IMR-90 (cell line): ENCODE results near the gene TEX13B. TPM values are rescaled to one million over a fixed set of nuclear protein-coding genes. Genes with fewer than 3 reads are reported as not detected.

ENCODE experiments used
- ATAC-seq: fragments of 200-7000 bp; cut with Tn5 transposase; 2 replicates; pipeline ENCODE4 v1.9.1; 2020; ENCODE audit warnings: low read depth, mild to moderate bottlenecking, moderate library complexity
- BruUV-seq: library from RNA; stranded (reverse); fragments of 400-500 nt; replicated peaks from 2 replicates; lab custom pipeline; 2021; lab: Mats Ljungman, UMichigan
- CTCF ChIA-PET: fragments of 300-600 bp; formaldehyde crosslinking; extraction: SDS; loops from one replicate; lab custom pipeline; 2021; ENCODE audit warnings: antibody characterized with exemption; lab: Yijun Ruan, JAX
- POLR2A ChIA-PET: fragments of 300-600 bp; sonication (Branson Sonifier 250); formaldehyde crosslinking; loops from one replicate; lab custom pipeline; 2022; ENCODE audit warnings: antibody characterized with exemption; ENCODE audit not compliant: unreplicated experiment; lab: Charles Lee
- DNase-seq: peaks from one replicate; pipeline ENCODE4 v3.0.0; 2013
- H2AFZ ChIP-seq: replicated peaks from 2 replicates; pipeline ENCODE3; 2013; ENCODE audit warnings: low read length, mild to moderate bottlenecking; ENCODE audit not compliant: poor library complexity
- H2AK5ac ChIP-seq: 2 replicates; pipeline ENCODE4 v1.6.1; 2013; ENCODE audit warnings: low read depth, low read length, inconsistent platforms
- H2AK9ac ChIP-seq: replicated peaks from 2 replicates; pipeline ENCODE3; 2013; ENCODE audit warnings: mild to moderate bottlenecking, low read depth, low read length, moderate library complexity; ENCODE audit not compliant: poor library complexity
- H2BK120ac ChIP-seq: 2 replicates; pipeline ENCODE4 v1.6.1; 2013; ENCODE audit warnings: low read depth, low read length, inconsistent platforms
- H2BK15ac ChIP-seq: 3 replicates; pipeline ENCODE4 v1.6.1; 2013; ENCODE audit warnings: low read depth, low read length, inconsistent platforms
- H2BK20ac ChIP-seq: 2 replicates; pipeline ENCODE4 v1.6.1; 2013; ENCODE audit warnings: low read depth, mild to moderate bottlenecking, inconsistent platforms, low read length, moderate library complexity
- H2BK5ac ChIP-seq: 2 replicates; pipeline ENCODE4 v1.6.1; 2013; ENCODE audit warnings: mild to moderate bottlenecking, low read depth, low read length, inconsistent platforms; ENCODE audit not compliant: poor library complexity, severe bottlenecking
- H3K14ac ChIP-seq: replicated peaks from 2 replicates; pipeline ENCODE4 v1.6.1; 2013; ENCODE audit warnings: low read depth, low read length, inconsistent platforms
- H3K18ac ChIP-seq: 2 replicates; pipeline ENCODE4 v1.6.1; 2013; ENCODE audit warnings: low read depth, low read length, control low read depth
- H3K23ac ChIP-seq: 2 replicates; pipeline ENCODE4 v1.6.1; 2013; ENCODE audit warnings: low read depth, low read length, inconsistent platforms
- H3K27ac ChIP-seq: 2 replicates; pipeline ENCODE4 v1.5.1; 2013; ENCODE audit warnings: mild to moderate bottlenecking, control low read depth, low read length; ENCODE audit not compliant: insufficient read depth
- H3K27me3 ChIP-seq: 2 replicates; pipeline ENCODE4 v1.6.1; 2013; ENCODE audit warnings: low read length; ENCODE audit not compliant: control insufficient read depth, insufficient read depth
- H3K36me3 ChIP-seq: 2 replicates; pipeline ENCODE4 v1.6.1; 2013; ENCODE audit warnings: low read length, mixed read lengths; ENCODE audit not compliant: control insufficient read depth, insufficient read depth
- H3K4ac ChIP-seq: 2 replicates; pipeline ENCODE4 v1.6.1; 2013; ENCODE audit warnings: low read depth, low read length, inconsistent platforms
- H3K4me1 ChIP-seq: 2 replicates; pipeline ENCODE4 v1.6.1; 2013; ENCODE audit warnings: low read length, mixed read lengths; ENCODE audit not compliant: control insufficient read depth, insufficient read depth
- H3K4me2 ChIP-seq: 2 replicates; pipeline ENCODE4 v1.6.1; 2013; ENCODE audit warnings: low read depth, mild to moderate bottlenecking, control low read depth, low read length, moderate library complexity
- H3K4me3 ChIP-seq: 2 replicates; pipeline ENCODE4 v1.5.1; 2013; ENCODE audit warnings: low read depth, mild to moderate bottlenecking, control low read depth, low read length, moderate library complexity; ENCODE audit not compliant: insufficient read depth
- H3K56ac ChIP-seq: 2 replicates; pipeline ENCODE4 v1.6.1; 2013; ENCODE audit warnings: low read length, inconsistent platforms; ENCODE audit not compliant: insufficient read depth; ENCODE audit errors: extremely low read depth
- H3K79me1 ChIP-seq, 2 experiments: 2 replicates each; pipeline ENCODE4 v1.6.1; 2013; ENCODE audit warnings: low read length in 2 of 2, inconsistent platforms in 1 of 2, low read depth in 1 of 2
- H3K9ac ChIP-seq: 2 replicates; pipeline ENCODE4 v1.6.1; 2013; ENCODE audit warnings: low read depth, low read length, control low read depth
- H3K9me1 ChIP-seq: 2 replicates; pipeline ENCODE4 v1.6.1; 2013; ENCODE audit warnings: low read length, inconsistent platforms; ENCODE audit not compliant: insufficient read depth
- H3K9me3 ChIP-seq: 2 replicates; pipeline ENCODE4 v1.6.1; 2013; ENCODE audit warnings: low read length; ENCODE audit not compliant: control insufficient read depth, insufficient read depth
- H4K20me1 ChIP-seq: 2 replicates; pipeline ENCODE4 v1.6.1; 2013; ENCODE audit warnings: low read length, inconsistent platforms; ENCODE audit not compliant: insufficient read depth
- H4K5ac ChIP-seq: 2 replicates; pipeline ENCODE4 v1.6.1; 2013; ENCODE audit warnings: mild to moderate bottlenecking, low read depth, low read length, control low read depth
- H4K8ac ChIP-seq, 2 experiments: 2 replicates each; pipeline ENCODE4 v1.6.1; 2013; ENCODE audit warnings: low read depth in 2 of 2, low read length in 2 of 2, control low read depth in 1 of 2, inconsistent platforms in 1 of 2
- H4K91ac ChIP-seq: 2 replicates; pipeline ENCODE4 v1.6.1; 2013; ENCODE audit warnings: low read depth, low read length, inconsistent platforms; ENCODE audit not compliant: insufficient read depth
- CEBPB ChIP-seq: IDR thresholded peaks from 2 replicates; pipeline ENCODE4 v1.6.1; 2012; ENCODE audit warnings: low read depth, low read length, improper control_type of control experiment
- CHD1 ChIP-seq: IDR thresholded peaks from 2 replicates; pipeline ENCODE4 v1.6.1; 2012; ENCODE audit warnings: low read depth, low read length, improper control_type of control experiment
- CTCF ChIP-seq: conservative IDR thresholded peaks from 2 replicates; pipeline ENCODE4 v1.5.1; 2012; ENCODE audit warnings: mild to moderate bottlenecking, low read depth, low read length, improper control_type of control experiment
- ELK1 ChIP-seq: fragments of 150-350 bp; IDR thresholded peaks from 2 replicates; pipeline ENCODE4 v1.6.1; 2016; ENCODE audit warnings: low read depth, mild to moderate bottlenecking, low read length, moderate library complexity, borderline replicate concordance
- FOS ChIP-seq: fragments of 150-350 bp; IDR thresholded peaks from 2 replicates; pipeline ENCODE4 v1.6.1; 2016; ENCODE audit warnings: low read depth, low read length
- MAFK ChIP-seq: IDR thresholded peaks from 2 replicates; pipeline ENCODE4 v1.6.1; 2012; ENCODE audit warnings: low read depth, low read length, improper control_type of control experiment
- MAZ ChIP-seq: IDR thresholded peaks from 2 replicates; pipeline ENCODE4 v1.6.1; 2012; ENCODE audit warnings: low read depth, mild to moderate bottlenecking, low read length, improper control_type of control experiment, moderate library complexity, borderline replicate concordance
- MXI1 ChIP-seq: IDR thresholded peaks from 2 replicates; pipeline ENCODE4 v1.6.1; 2012; ENCODE audit warnings: low read depth, mild to moderate bottlenecking, low read length, moderate library complexity, borderline replicate concordance
- NFE2L2 ChIP-seq: fragments of 150-350 bp; IDR thresholded peaks from 2 replicates; pipeline ENCODE4 v1.6.1; 2016; ENCODE audit warnings: low read depth, mild to moderate bottlenecking, low read length
- POLR2A ChIP-seq: IDR thresholded peaks from 2 replicates; pipeline ENCODE4 v1.6.1; 2012; ENCODE audit warnings: mild to moderate bottlenecking, low read depth, low read length
- RCOR1 ChIP-seq: IDR thresholded peaks from 2 replicates; pipeline ENCODE4 v1.6.1; 2012; ENCODE audit warnings: mild to moderate bottlenecking, low read length, improper control_type of control experiment; ENCODE audit not compliant: insufficient replicate concordance
- SMC3 ChIP-seq: fragments of 150-350 bp; IDR thresholded peaks from 2 replicates; pipeline ENCODE4 v1.6.1; 2016; ENCODE audit warnings: low read depth, mild to moderate bottlenecking, antibody characterized with exemption, low read length, moderate library complexity
- USF2 ChIP-seq: fragments of 150-350 bp; IDR thresholded peaks from 2 replicates; pipeline ENCODE4 v1.6.1; 2017; ENCODE audit warnings: mild to moderate bottlenecking, antibody characterized with exemption, low read length, low read depth
- WGBS, 2 experiments: methylation state at CpG; one replicate each; pipeline versions ENCODE4 v1.1.5 to v1.1.7; 2013; ENCODE audit warnings: missing lambda C conversion rate in 2 of 2; ENCODE audit not compliant: insufficient read length in 1 of 2; ENCODE audit errors: extremely low coverage in 2 of 2; 5-methylcytosine and 5-hydroxymethylcytosine counted together
- dilution Hi-C: fragments of 300-500 bp; cut with HindIII; formaldehyde crosslinking; loops from one replicate; pipeline ENCODE4 v1.14.3; 2018; ENCODE audit warnings: low sequenced_read_pairs; ENCODE audit not compliant: unreplicated experiment
- in situ Hi-C: fragments of 300-500 bp; cut with MboI; formaldehyde crosslinking; loops from 3 replicates; pipeline ENCODE4 v1.14.3; 2019; ENCODE audit warnings: low sequenced_read_pairs, inconsistent platforms, mixed read lengths
- intact Hi-C: fragments of 100-400 bp; cut with micrococcal nuclease; formaldehyde crosslinking; loops from 2 replicates; pipeline ENCODE4 v1.10.0; 2022
- polyA plus RNA-seq, 3 experiments: library from polyadenylated mRNA; depleted of rRNA; stranded (reverse); fragments of >200 nt; gene quantifications; 2 replicates each; pipeline ENCODE4 v1.2.3, GENCODE V29; 2012; ENCODE audit warnings: low replicate concordance in 1 of 3
- total RNA-seq: library from RNA; depleted of rRNA; stranded (reverse); fragments of >200 nt; gene quantifications from 2 replicates; pipeline ENCODE4 v1.2.3, GENCODE V29; 2012

Gene TEX13B
- total and polyA plus RNA-seq, 2 of the 4 experiments (the other 2 are of a cell fraction): not detected

GRCh38 chrX:107996124-107996523 lies 14.0 kb upstream of the TEX13B start:
- Histone ChIP-seq H3K27ac (no peak overlapping the region), H2BK15ac (no peak overlapping the region), H3K9me1 (no peaks in the 10 kb centered on the region), H3K79me1 (no peaks in the 10 kb centered on the region), H2AFZ (no peak overlapping the region), H2AK9ac (no peak overlapping the region), H2BK120ac (no peak overlapping the region), H3K4me2 (no peak overlapping the region), H2BK5ac (no peak overlapping the region), H2BK20ac (no peak overlapping the region), H4K5ac (no peak overlapping the region), H4K20me1 (no peaks in the 10 kb centered on the region), H3K9me3 (no peaks in the 10 kb centered on the region; the same call in 1 of the 2 replicates), H3K27me3 (peaks cover 8% of the 10 kb centered on the region; the same call in 1 of the 2 replicates), H3K18ac (no peak overlapping the region), H3K14ac (no peak overlapping the region), H3K4me3 (no peak overlapping the region), H3K23ac (no peak overlapping the region), H3K4me1 (no peaks in the 10 kb centered on the region), H3K36me3 (no peaks in the 10 kb centered on the region), H4K8ac (no peak overlapping the region), H3K4ac (no peak overlapping the region), H3K9ac (no peak overlapping the region), H4K91ac (no peak overlapping the region), H2AK5ac (no peak overlapping the region), H3K56ac (no peak overlapping the region)
- ATAC-seq (no peak), DNase-seq (no peak)
- in situ Hi-C loops (no loop called here), dilution Hi-C loops (no loop called here), intact Hi-C loops (no loop called here)
- ChIA-PET CTCF (interaction anchor here (0.6 kb wide), 1 partner anchor 191 kb away, joined by 3 read pairs; no protein-coding TSS in a partner anchor), POLR2A (no interaction called here)
- no TSS peak for BruUV-seq
- WGBS, 2 experiments: no CpG with 5 or more reads among the region's 6 CpGs
- TF ChIP-seq NFE2L2: no peak
- no peak for TF ChIP-seq RCOR1
- TF ChIP-seq CEBPB: no peak
- no peak for TF ChIP-seq FOS
- no peak for TF ChIP-seq USF2
- no peak for TF ChIP-seq SMC3
- TF ChIP-seq MAFK: no peak
- TF ChIP-seq CTCF: no peak
- TF ChIP-seq MAZ: no peak
- TF ChIP-seq CHD1: no peak
- TF ChIP-seq POLR2A: no peak
- no peak for TF ChIP-seq MXI1
- no peak for TF ChIP-seq ELK1
